ENCODE data around the gene IQGAP1. TPM values are rescaled to one million over a fixed set of nuclear protein-coding genes. Genes with fewer than 3 reads are reported as not detected.

Gene IQGAP1
- total and polyA plus RNA-seq, 2 of the 4 experiments (the other 2 are of a cell fraction) = 87.5 to 207 TPM

GRCh38 chr15:90539789-90540188, 151.7 kb downstream of the IQGAP1 start:
- H3K9me3 ChIP-seq (ENCODE audit: control insufficient read depth, insufficient read depth, low read length) = no peaks in the 10 kb centered on the region
- intact Hi-C loops (cut with micrococcal nuclease) (no loop called here), in situ Hi-C loops (cut with MboI; ENCODE audit: low sequenced_read_pairs) (no loop called here), dilution Hi-C loops (cut with HindIII; ENCODE audit: low sequenced_read_pairs, unreplicated experiment) (no loop called here)
- H3K14ac ChIP-seq (replicated peaks; ENCODE audit: low read depth, low read length) = no peak overlapping the region
- H2AK9ac ChIP-seq (replicated peaks; ENCODE audit: low read depth, low read length, poor library complexity) = no peak overlapping the region
- ChIA-PET POLR2A (ENCODE audit: unreplicated experiment) (no interaction called here), CTCF (no interaction called here)
- no peak overlapping the region for H2BK20ac ChIP-seq (ENCODE audit: low read depth, low read length)
- H3K27me3 ChIP-seq (ENCODE audit: control insufficient read depth, insufficient read depth, low read length) = no peaks in the 10 kb centered on the region
- no peak overlapping the region for H2AK5ac ChIP-seq (ENCODE audit: low read depth, low read length)
- H2BK5ac ChIP-seq (ENCODE audit: low read depth, low read length, poor library complexity, severe bottlenecking) = no peak overlapping the region
- TF ChIP-seq CTCF (conservative IDR thresholded peaks at IDR 0.05; ENCODE audit: low read depth, low read length) (no peak), RCOR1 (IDR thresholded peaks at IDR 0.05; ENCODE audit: insufficient replicate concordance, low read length) (no peak), POLR2A (IDR thresholded peaks at IDR 0.05; ENCODE audit: low read depth, low read length) (no peak)
- no TSS peak for BruUV-seq (replicated peaks)
- no peak overlapping the region for H2AFZ ChIP-seq (replicated peaks; ENCODE audit: low read length, poor library complexity)
- ATAC-seq (ENCODE audit: low read depth) (no peak), DNase-seq (no peak)
- no peak overlapping the region for H4K91ac ChIP-seq (ENCODE audit: insufficient read depth, low read depth, low read length)
- 87% methylated on average over 3 of the region's 10 CpGs; no CpG with 5 or more reads in 1 of the 2 experiments for WGBS, 2 experiments (ENCODE audit: extremely low coverage in 2 of 2, insufficient read length in 1 of 2)
- no peak overlapping the region for H2BK120ac ChIP-seq (ENCODE audit: low read depth, low read length)
- H3K4ac ChIP-seq (ENCODE audit: low read depth, low read length) = no peak overlapping the region
- peaks cover 17% of the 10 kb centered on the region for H3K36me3 ChIP-seq (ENCODE audit: control insufficient read depth, insufficient read depth, low read length)
- H3K56ac ChIP-seq (ENCODE audit: extremely low read depth, insufficient read depth, low read length) = no peak overlapping the region
- H3K27ac ChIP-seq (ENCODE audit: insufficient read depth, low read length) = no peak overlapping the region
- no peak overlapping the region for H4K5ac ChIP-seq (ENCODE audit: low read depth, low read length)
- no peak overlapping the region for H2BK15ac ChIP-seq (ENCODE audit: low read depth, low read length)
- H3K79me1 ChIP-seq (ENCODE audit: low read depth in 1 of 2, low read length in 2 of 2) = peaks cover 28 to 67% of the 10 kb centered on the region in 2 experiments
- H3K4me1 ChIP-seq (ENCODE audit: control insufficient read depth, insufficient read depth, low read length) = peaks cover 5% of the 10 kb centered on the region
- H3K9ac ChIP-seq (ENCODE audit: low read depth, low read length) = no peak overlapping the region
- H3K9me1 ChIP-seq (ENCODE audit: insufficient read depth, low read length) = peaks cover 12% of the 10 kb centered on the region
- H3K18ac ChIP-seq (ENCODE audit: low read depth, low read length) = no peak overlapping the region
- peaks cover 40% of the 10 kb centered on the region for H4K20me1 ChIP-seq (ENCODE audit: insufficient read depth, low read length)
- no peak overlapping the region for H3K23ac ChIP-seq (ENCODE audit: low read depth, low read length)
- no peak overlapping the region for H3K4me2 ChIP-seq (ENCODE audit: low read depth, low read length)
- no peak overlapping the region for H3K4me3 ChIP-seq (ENCODE audit: insufficient read depth, low read depth, low read length)
- no peak overlapping the region for H4K8ac ChIP-seq (ENCODE audit: low read depth in 2 of 2, low read length in 2 of 2)
